ENCODE measurements around the gene SVIL. TPM values are rescaled to one million over a fixed set of nuclear protein-coding genes. Genes with fewer than 3 reads are reported as not detected.

SVIL gene
- total and polyA plus RNA-seq, 7 donors, result 8.3 to 1,443 (median 637) TPM

DNA sequence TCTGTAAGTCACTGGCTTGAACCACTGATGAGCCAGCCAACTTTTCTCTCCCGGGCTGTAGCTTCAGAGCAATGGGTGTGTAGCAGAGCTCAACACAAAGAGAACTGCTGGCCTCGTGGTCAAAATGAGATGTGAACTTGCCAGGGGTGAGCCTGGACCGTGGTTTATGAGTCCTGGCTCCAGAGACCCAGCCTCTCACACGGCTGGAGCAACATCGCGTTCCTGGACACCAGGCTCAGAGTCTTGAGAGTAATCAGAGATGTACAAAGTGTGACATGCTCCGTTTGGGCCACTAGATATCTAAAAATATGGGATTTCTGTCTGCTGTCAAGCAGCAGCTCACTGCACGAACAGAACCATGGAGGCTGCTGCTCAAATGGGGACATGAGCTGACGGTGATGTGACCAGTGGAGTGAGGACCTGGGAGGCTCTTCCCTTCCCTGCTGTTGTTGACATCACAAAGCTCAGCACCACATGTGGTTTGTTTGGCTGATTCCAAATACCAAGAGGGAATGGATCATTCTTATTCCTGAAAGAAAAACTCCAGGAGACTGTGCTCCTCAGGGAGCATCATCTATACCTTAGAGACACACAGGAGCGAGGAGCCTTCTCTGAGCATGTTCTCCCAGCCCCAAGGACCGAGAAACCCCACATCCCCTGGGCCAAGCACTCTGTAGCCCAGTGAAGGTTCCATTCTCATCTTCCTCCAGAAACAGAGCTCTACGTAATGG, 9.2 kb upstream of the SVIL start:
- peaks cover 0 to 8% (median 0%) of the 10 kb centered on the region in 4 donors for H3K36me3 ChIP-seq
- no peak overlapping the region for H3K4me3 ChIP-seq
- H3K27ac ChIP-seq, result peak overlapping the region; percentile 78 to 90 (median 85)
- H3K9me3 ChIP-seq, result no peaks in the 10 kb centered on the region
- 84 to 88% methylated on average over 12 of the region's 12 CpGs for WGBS, 2 donors
- peaks cover 0 to 91% (median 80%) of the 10 kb centered on the region in 4 donors for H3K4me1 ChIP-seq
- H3K27me3 ChIP-seq, result no peaks in the 10 kb centered on the region
- intact Hi-C loops (cut with DNase I), result loop anchor here (2.0 kb wide), 1 partner anchor 25 kb away; no protein-coding TSS in a partner anchor
- DNase-seq, result peak; percentile 93
- TF ChIP-seq, protein P1, sequence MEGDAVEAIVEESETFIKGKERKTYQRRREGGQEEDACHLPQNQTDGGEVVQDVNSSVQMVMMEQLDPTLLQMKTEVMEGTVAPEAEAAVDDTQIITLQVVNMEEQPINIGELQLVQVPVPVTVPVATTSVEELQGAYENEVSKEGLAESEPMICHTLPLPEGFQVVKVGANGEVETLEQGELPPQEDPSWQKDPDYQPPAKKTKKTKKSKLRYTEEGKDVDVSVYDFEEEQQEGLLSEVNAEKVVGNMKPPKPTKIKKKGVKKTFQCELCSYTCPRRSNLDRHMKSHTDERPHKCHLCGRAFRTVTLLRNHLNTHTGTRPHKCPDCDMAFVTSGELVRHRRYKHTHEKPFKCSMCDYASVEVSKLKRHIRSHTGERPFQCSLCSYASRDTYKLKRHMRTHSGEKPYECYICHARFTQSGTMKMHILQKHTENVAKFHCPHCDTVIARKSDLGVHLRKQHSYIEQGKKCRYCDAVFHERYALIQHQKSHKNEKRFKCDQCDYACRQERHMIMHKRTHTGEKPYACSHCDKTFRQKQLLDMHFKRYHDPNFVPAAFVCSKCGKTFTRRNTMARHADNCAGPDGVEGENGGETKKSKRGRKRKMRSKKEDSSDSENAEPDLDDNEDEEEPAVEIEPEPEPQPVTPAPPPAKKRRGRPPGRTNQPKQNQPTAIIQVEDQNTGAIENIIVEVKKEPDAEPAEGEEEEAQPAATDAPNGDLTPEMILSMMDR (IDR thresholded peaks at IDR 0.05), result no peak
- TF ChIP-seq POLR2AphosphoS5 (IDR thresholded peaks at IDR 0.05), result peak; percentile 29 to 78 (median 64)
- TF ChIP-seq EP300 (IDR thresholded peaks at IDR 0.05), result peak in 2 of 4 donors; percentile 19 to 75

DNA sequence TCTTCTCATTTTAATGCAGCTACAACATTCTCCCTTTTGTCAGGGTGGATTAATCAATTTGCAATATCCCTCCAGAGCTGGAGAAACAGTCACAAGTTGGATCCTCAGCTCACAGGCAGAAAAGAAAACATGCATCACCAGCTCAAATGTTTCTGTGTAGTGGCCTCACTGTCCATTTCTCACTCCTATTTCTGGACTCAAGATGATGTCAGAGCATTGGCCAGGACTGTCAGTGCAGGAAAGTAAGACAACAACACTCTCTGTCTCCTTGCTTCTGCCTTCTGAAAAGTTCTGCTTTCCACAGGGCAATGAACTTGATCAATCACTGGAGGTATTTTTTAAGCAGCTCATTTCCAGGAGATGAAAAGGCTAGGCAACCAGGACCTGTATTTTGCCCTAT, 8.2 kb upstream of the SVIL start:
- TF ChIP-seq EP300 (IDR thresholded peaks at IDR 0.05) (peak in 1 of 4 donors; percentile 76), POLR2AphosphoS5 (IDR thresholded peaks at IDR 0.05) (peak; percentile 37 to 83 (median 69)), POLR2A (IDR thresholded peaks at IDR 0.05) (no peak)
- TF ChIP-seq, protein P1 (IDR thresholded peaks at IDR 0.05), result no peak
- Histone ChIP-seq H3K27me3 (no peaks in the 10 kb centered on the region), H3K36me3 (peaks cover 0 to 14% (median 2%) of the 10 kb centered on the region in 4 donors), H3K27ac (peak overlapping the region; percentile 78 to 90 (median 85)), H3K4me3 (no peak overlapping the region), H3K4me1 (peaks cover 0 to 82% (median 71%) of the 10 kb centered on the region in 4 donors), H3K9me3 (no peaks in the 10 kb centered on the region)
- peak; percentile 83 for DNase-seq
- intact Hi-C loops (cut with DNase I), result loop anchor here (2.0 kb wide), 1 partner anchor 24 kb away; no protein-coding TSS in a partner anchor

DNA sequence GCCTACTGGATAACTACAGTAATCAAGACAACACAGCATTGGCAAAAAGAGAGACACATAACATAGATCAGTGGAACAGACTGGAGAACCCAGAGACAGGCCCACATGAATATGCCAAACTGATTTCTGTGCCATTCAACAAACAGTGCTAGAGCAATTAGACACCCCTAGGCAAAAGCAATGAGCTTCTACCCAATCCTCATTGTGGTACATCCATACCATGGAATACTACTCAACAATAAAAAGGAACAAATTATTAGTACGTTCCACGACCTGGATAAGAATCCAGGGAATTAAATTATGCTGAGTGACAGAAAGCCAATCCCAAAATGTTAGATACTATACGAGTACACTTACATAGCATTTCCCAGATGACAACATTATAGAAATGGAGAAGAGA, 2.8 kb upstream of the SVIL start:
- WGBS, 2 donors, result 95 to 97% methylated on average over 3 of the region's 3 CpGs
- intact Hi-C loops (cut with DNase I), result loop anchor here (5.0 kb wide), 1 partner anchor 220 kb away; no protein-coding TSS in a partner anchor

DNA sequence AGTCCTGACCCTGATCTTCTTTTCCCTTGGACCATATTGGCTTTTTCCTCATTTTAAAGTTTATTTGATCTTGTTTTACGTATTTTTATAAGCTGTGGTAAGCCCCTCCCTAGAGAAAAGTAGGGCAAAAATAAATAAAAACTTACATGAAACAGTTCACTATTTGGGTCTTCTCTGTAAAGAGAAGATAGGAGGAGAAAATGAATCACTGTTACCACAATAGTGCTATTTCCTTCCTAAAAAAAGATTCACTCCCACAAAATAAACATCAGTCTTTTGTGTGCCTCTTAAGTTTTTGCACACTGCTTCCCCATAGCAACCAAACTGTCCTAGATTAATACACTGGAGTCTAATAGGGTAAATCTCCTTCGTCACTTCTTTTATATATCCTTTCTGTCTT, 1.4 kb upstream of the SVIL start:
- no peak overlapping the region for H3K4me3 ChIP-seq
- DNase-seq, result no peak
- TF ChIP-seq, protein P1 (IDR thresholded peaks at IDR 0.05), result no peak
- TF ChIP-seq EP300 (IDR thresholded peaks at IDR 0.05), result no peak
- peak in 2 of 4 donors; percentile 27 to 41 for TF ChIP-seq POLR2AphosphoS5 (IDR thresholded peaks at IDR 0.05)
- no peak for TF ChIP-seq POLR2A (IDR thresholded peaks at IDR 0.05)
- peak overlapping the region; percentile 78 to 90 (median 88) for H3K27ac ChIP-seq
- H3K27me3 ChIP-seq, result no peaks in the 10 kb centered on the region
- peaks cover 0 to 74% (median 48%) of the 10 kb centered on the region in 4 donors for H3K4me1 ChIP-seq
- H3K36me3 ChIP-seq, result peaks cover 0 to 28% (median 4%) of the 10 kb centered on the region in 4 donors
- no peaks in the 10 kb centered on the region for H3K9me3 ChIP-seq
- intact Hi-C loops (cut with DNase I), result loop anchor here (5.0 kb wide), 1 partner anchor 221 kb away; no protein-coding TSS in a partner anchor
- WGBS, 2 donors, result 6 to 31% methylated on average over 2 of the region's 2 CpGs

More for the DNA sequence above, 2.8 kb upstream of the SVIL start:
- H3K27ac ChIP-seq, result peak overlapping the region; percentile 78 to 90 (median 88)
- H3K27me3 ChIP-seq, result no peaks in the 10 kb centered on the region
- H3K4me1 ChIP-seq, result peaks cover 0 to 73% (median 45%) of the 10 kb centered on the region in 4 donors
- H3K36me3 ChIP-seq, result peaks cover 0 to 28% (median 4%) of the 10 kb centered on the region in 4 donors
- no peak for DNase-seq
- no peak overlapping the region for H3K4me3 ChIP-seq
- H3K9me3 ChIP-seq, result no peaks in the 10 kb centered on the region
- no peak for TF ChIP-seq EP300 (IDR thresholded peaks at IDR 0.05)
- TF ChIP-seq POLR2AphosphoS5 (IDR thresholded peaks at IDR 0.05), result no peak
- TF ChIP-seq, protein P1 (IDR thresholded peaks at IDR 0.05), result no peak
- TF ChIP-seq POLR2A (IDR thresholded peaks at IDR 0.05), result no peak
